SK-N-SH (cell line): Measurements from ENCODE around the gene NID1. TPM values are rescaled to one million over a fixed set of nuclear protein-coding genes. Genes with fewer than 3 reads are reported as not detected.

ENCODE experiments used
- CTCF ChIA-PET: fragments of 300-600, 350-600 bp; formaldehyde crosslinking; extraction: SDS; loops from one replicate; lab custom pipeline; 2021; lab: Yijun Ruan, JAX
- POLR2A ChIA-PET: fragments of 350-600 bp; sonication (Branson Sonifier 250); formaldehyde crosslinking; extraction: SDS; loops from one replicate; lab custom pipeline; 2020; ENCODE audit warnings: antibody characterized with exemption, inconsistent platforms; lab: Yijun Ruan, JAX
- DNase-seq: peaks from one replicate; pipeline ENCODE4 v3.0.0; 2012
- H2AFZ ChIP-seq: fragments of 200-600 bp; sonication (generic); 2 replicates; pipeline ENCODE4 v1.8.1; 2016; ENCODE audit warnings: antibody characterized with exemption, mild to moderate bottlenecking, low read depth
- H3F3A ChIP-seq: fragments of 200-600 bp; sonication (generic); replicated peaks from 2 replicates; pipeline ENCODE3; 2016; ENCODE audit warnings: antibody characterized with exemption, mild to moderate bottlenecking; ENCODE audit not compliant: insufficient read depth
- H3K27ac ChIP-seq, 2 experiments: fragments of 200-500 bp in 1 of 2; fragments of 200-600 bp in 1 of 2; sonication (Bioruptor generic) in 1 of 2; sonication (generic), shearing (Covaris generic) in 1 of 2; 2 replicates each; pipeline versions ENCODE4 v1.5.1 to v1.6.1; 2014 to 2016; ENCODE audit warnings: low read depth in 2 of 2, inconsistent platforms in 1 of 2, low read length in 1 of 2, mild to moderate bottlenecking in 1 of 2, mixed read lengths in 1 of 2
- H3K27me3 ChIP-seq: fragments of 200-600 bp; sonication (generic), shearing (Covaris generic); 2 replicates; pipeline ENCODE4 v1.6.1; 2016; ENCODE audit warnings: mixed run types; ENCODE audit not compliant: insufficient read depth
- H3K36me3 ChIP-seq, 2 experiments: fragments of 200-500 bp in 1 of 2; fragments of 200-600 bp in 1 of 2; sonication (Bioruptor generic) in 1 of 2; sonication (generic) in 1 of 2; replicated peaks in 1 of 2; 2 replicates each; pipeline versions ENCODE3 to v1.5.1; 2014 to 2016; ENCODE audit warnings: low read length in 1 of 2, mild to moderate bottlenecking in 1 of 2; ENCODE audit not compliant: insufficient read depth in 2 of 2, control insufficient read depth in 1 of 2
- H3K4me1 ChIP-seq, 2 experiments: fragments of 200-500 bp in 1 of 2; fragments of 200-600 bp in 1 of 2; sonication (Bioruptor generic) in 1 of 2; sonication (generic), shearing (Covaris generic) in 1 of 2; 2 replicates each; pipeline versions ENCODE4 v1.5.1 to v1.6.1; 2014 to 2016; ENCODE audit warnings: low read depth in 1 of 2, low read length in 1 of 2, mixed run types in 1 of 2; ENCODE audit not compliant: insufficient read depth in 2 of 2, control insufficient read depth in 1 of 2
- H3K4me2 ChIP-seq: fragments of 200-600 bp; sonication (generic), shearing (Covaris generic); 2 replicates; pipeline ENCODE4 v1.6.1; 2017; ENCODE audit warnings: mixed run types
- H3K4me3 ChIP-seq, 2 experiments: fragments of 200-500 bp in 1 of 2; fragments of 200-600 bp in 1 of 2; sonication (Bioruptor generic) in 1 of 2; sonication (generic), shearing (Covaris generic) in 1 of 2; 2 replicates each; pipeline versions ENCODE4 v1.5.1 to v1.8.1; 2014 to 2016; ENCODE audit warnings: low read depth in 2 of 2, inconsistent platforms in 1 of 2, low read length in 1 of 2, mild to moderate bottlenecking in 1 of 2, mixed read lengths in 1 of 2, moderate library complexity in 1 of 2
- H3K79me2 ChIP-seq: fragments of 200-600 bp; sonication (generic); 2 replicates; pipeline ENCODE4 v1.8.1; 2017; ENCODE audit warnings: mild to moderate bottlenecking; ENCODE audit not compliant: insufficient read depth
- H3K9ac ChIP-seq: fragments of 200-600 bp; sonication (generic); 2 replicates; pipeline ENCODE4 v1.6.1; 2017; ENCODE audit warnings: mixed run types
- H3K9me2 ChIP-seq: fragments of 200-600 bp; sonication (generic); 2 replicates; pipeline ENCODE4 v1.6.1; 2017; ENCODE audit warnings: mixed run types
- H3K9me3 ChIP-seq: fragments of 200-600 bp; sonication (generic); 2 replicates; pipeline ENCODE4 v1.6.1; 2017; ENCODE audit warnings: mixed run types, mild to moderate bottlenecking, moderate library complexity
- H4K20me1 ChIP-seq: fragments of 200-600 bp; sonication (generic); 2 replicates; pipeline ENCODE4 v1.6.1; 2017; ENCODE audit warnings: mild to moderate bottlenecking, mixed run types; ENCODE audit not compliant: insufficient read depth
- FOXM1 ChIP-seq: IDR thresholded peaks from 2 replicates; pipeline ENCODE4 v1.4.0; 2012; ENCODE audit warnings: low read depth, mild to moderate bottlenecking
- GABPA ChIP-seq: IDR thresholded peaks from 2 replicates; pipeline ENCODE4 v1.4.0; 2012; ENCODE audit warnings: low read depth, mild to moderate bottlenecking
- IRF3 ChIP-seq: fragments of 150-350 bp; IDR thresholded peaks from 2 replicates; pipeline ENCODE4 v1.6.1; 2016; ENCODE audit warnings: mild to moderate bottlenecking, low read depth, low read length
- JUND ChIP-seq: IDR thresholded peaks from 2 replicates; pipeline ENCODE4 v1.4.0; 2012
- MAX ChIP-seq: IDR thresholded peaks from 2 replicates; pipeline ENCODE4 v1.4.0; 2012; ENCODE audit warnings: low read depth
- NFIC ChIP-seq: IDR thresholded peaks from 2 replicates; pipeline ENCODE4 v1.4.0; 2012; ENCODE audit warnings: borderline replicate concordance
- POLR2AphosphoS5 ChIP-seq: IDR thresholded peaks from 2 replicates; pipeline ENCODE4 v1.6.1; 2012; ENCODE audit warnings: low read depth, low read length
- REST ChIP-seq: IDR thresholded peaks from 2 replicates; pipeline ENCODE4 v1.6.1; 2012; ENCODE audit warnings: mild to moderate bottlenecking, low read depth, low read length, moderate library complexity
- RFX5 ChIP-seq: IDR thresholded peaks from 2 replicates; pipeline ENCODE4 v1.6.1; 2012; ENCODE audit warnings: mild to moderate bottlenecking, improper control_type of control experiment, low read length
- SMC3 ChIP-seq: IDR thresholded peaks from 2 replicates; pipeline ENCODE4 v1.6.1; 2012; ENCODE audit warnings: low read depth, low read length, improper control_type of control experiment
- TAF1 ChIP-seq: IDR thresholded peaks from 2 replicates; pipeline ENCODE4 v1.6.1; 2012; ENCODE audit warnings: low read depth, mild to moderate bottlenecking, low read length, moderate library complexity, borderline replicate concordance
- TEAD4 ChIP-seq: IDR thresholded peaks from 2 replicates; pipeline ENCODE4 v1.4.0; 2012; ENCODE audit warnings: mild to moderate bottlenecking, borderline replicate concordance; ENCODE audit not compliant: insufficient read depth
- ZBTB33 ChIP-seq: IDR thresholded peaks from 2 replicates; pipeline ENCODE4 v1.4.0; 2012; ENCODE audit warnings: low read depth, borderline replicate concordance
- polyA plus RNA-seq, 3 experiments: library from polyadenylated mRNA; depleted of rRNA; stranded (reverse); fragments of >200 nt; gene quantifications; 2 replicates each; pipeline ENCODE4 v1.2.3, GENCODE V29; 2012

Gene NID1
- polyA plus RNA-seq, 1 of the 3 experiments (the other 2 are of a cell fraction), result 74.3 TPM

GRCh38 chr1:236070753-236071152 is 5.9 kb upstream of the NID1 start:
- CTCF ChIA-PET, result no interaction called here
- TF ChIP-seq NFIC (no peak), RFX5 (no peak), TEAD4 (no peak), IRF3 (no peak), REST (no peak), GABPA (no peak), ZBTB33 (no peak), POLR2AphosphoS5 (no peak), JUND (no peak), FOXM1 (no peak), SMC3 (no peak), MAX (no peak), TAF1 (no peak)
- TF ChIP-seq, all 33 proteins: peak for 0
- Histone ChIP-seq H3K4me1 (no peaks in the 10 kb centered on the region), H3K27ac (no peak overlapping the region), H3K79me2 (no peaks in the 10 kb centered on the region), H2AFZ (no peak overlapping the region), H3K4me3 (no peak overlapping the region), H4K20me1 (no peaks in the 10 kb centered on the region), H3K4me2 (no peak overlapping the region), H3K9ac (no peak overlapping the region), H3F3A (peaks cover 5% of the 10 kb centered on the region), H3K36me3 (no peaks in the 10 kb centered on the region), H3K9me3 (no peaks in the 10 kb centered on the region), H3K27me3 (no peaks in the 10 kb centered on the region), H3K9me2 (no peaks in the 10 kb centered on the region)
- DNase-seq, result no peak
- POLR2A ChIA-PET, result no interaction called here
